Measurements from ENCODE around the gene FBXW4. TPM values are rescaled to one million over a fixed set of nuclear protein-coding genes. Genes with fewer than 3 reads are reported as not detected.
"Not testable (repeated sequence)": the region's sequence is repeated elsewhere in the genome, so short reads cannot be mapped to it uniquely, and the experiment has no call there.

The FBXW4 gene
- total RNA-seq, 1 donor from 2014 or later: 15.3 TPM

GRCh38 chr10:101658975-101659374, 36.0 kb downstream of the FBXW4 start:
- DNase-seq (ENCODE audit: extremely low read depth, low read depth, low spot score): no peak

GRCh38 chr10:101656890-101657289, 38.1 kb downstream of the FBXW4 start:
- DNase-seq (ENCODE audit: extremely low read depth, low read depth, low spot score): no peak

DNA sequence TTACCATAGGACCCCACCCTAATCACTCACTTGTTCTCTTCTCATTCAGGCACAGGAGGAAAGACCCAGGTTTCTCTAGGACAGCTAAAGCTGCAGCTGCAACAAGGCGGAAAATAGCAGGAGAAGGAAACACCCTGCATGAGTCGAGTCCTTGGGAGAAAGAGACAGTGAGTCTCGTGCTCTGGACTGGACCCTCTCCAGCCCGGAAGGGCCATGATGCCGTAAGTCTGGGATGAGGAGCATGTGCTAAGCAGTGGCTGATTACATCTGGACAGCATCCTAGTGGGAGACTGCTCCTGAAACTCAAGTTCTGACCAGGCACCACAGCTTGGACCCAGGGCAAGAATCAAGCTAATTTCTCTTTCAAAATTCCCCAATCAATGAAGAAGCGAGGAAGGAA, 39.4 kb downstream of the FBXW4 start:
- no peak for DNase-seq (ENCODE audit: extremely low read depth, low read depth, low spot score)

DNA sequence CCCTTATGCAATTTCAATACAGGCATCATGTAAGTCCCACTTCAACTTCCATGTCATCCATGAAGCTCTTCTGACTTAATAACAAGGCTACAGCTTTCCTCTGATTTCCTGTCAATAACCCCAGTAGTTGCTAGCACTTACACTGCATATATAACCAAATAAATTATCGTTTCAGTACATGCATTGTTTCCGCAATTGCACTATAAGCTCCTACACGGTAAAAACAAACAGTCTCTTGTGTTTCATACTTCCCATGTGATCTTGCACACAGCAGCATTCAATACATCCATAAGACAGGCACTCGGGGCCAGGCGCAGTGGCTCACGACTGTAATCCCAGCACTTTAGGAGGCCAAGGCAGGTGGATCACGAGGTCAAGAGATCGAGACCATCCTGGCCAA, 41.4 kb downstream of the FBXW4 start:
- no peak for DNase-seq (ENCODE audit: extremely low read depth, low read depth, low spot score)

- no peak for DNase-seq (ENCODE audit: extremely low read depth, low read depth, low spot score)
Measured at GRCh38 chr10:101651336-101651735, 43.6 kb downstream of the FBXW4 start.

GRCh38 chr10:101650863-101651262, 44.1 kb downstream of the FBXW4 start:
- DNase-seq (ENCODE audit: extremely low read depth, low read depth, low spot score): no peak

- no peak for DNase-seq (ENCODE audit: extremely low read depth, low read depth, low spot score)
Measured at GRCh38 chr10:101649525-101650085, 45.4 kb downstream of the FBXW4 start.

- DNase-seq (ENCODE audit: extremely low read depth, low read depth, low spot score): no peak
Measured at GRCh38 chr10:101647255-101647654, 47.7 kb downstream of the FBXW4 start.

DNA sequence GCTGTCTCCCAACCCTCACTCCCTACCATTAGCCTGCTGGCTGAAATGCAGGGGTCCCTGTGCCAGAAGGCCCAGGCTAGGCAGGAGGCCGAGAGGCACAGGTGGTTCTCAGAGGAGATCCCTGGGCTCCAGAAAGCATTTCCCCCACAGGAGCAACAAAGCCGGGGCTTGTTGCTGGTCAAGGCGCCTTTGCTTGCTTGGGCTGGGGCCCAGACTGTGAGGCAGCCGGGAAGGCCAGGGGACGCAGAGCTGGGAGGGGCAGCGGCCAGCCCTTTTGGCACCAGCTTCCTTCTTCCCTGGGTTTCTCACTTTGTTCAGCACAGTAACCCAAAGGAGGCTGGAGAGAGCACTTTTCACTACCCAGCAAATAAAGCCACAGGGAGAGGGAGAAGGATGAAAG, 48.6 kb downstream of the FBXW4 start:
- DNase-seq (ENCODE audit: extremely low read depth, low read depth, low spot score): no peak

DNA sequence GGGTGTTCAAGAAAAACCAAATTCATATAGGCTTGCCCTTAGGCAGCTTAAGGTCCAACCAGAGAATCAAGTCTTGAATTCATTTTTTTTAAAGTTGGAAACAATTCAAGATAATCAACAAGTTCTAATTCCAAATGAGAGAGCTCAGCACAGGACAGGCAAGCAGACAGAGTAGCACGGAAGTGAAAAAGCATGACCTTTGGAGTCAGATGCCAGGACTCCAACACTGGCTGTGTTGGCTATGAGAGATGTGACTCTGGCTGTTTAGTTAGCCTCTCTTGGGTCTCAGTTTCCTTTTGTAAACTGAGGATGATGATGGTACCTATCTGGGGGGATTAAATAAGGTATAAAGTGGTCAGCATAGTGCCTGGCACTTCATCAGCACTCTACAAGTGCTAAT, 49.3 kb downstream of the FBXW4 start:
- DNase-seq (ENCODE audit: extremely low read depth, low read depth, low spot score): no peak

DNA sequence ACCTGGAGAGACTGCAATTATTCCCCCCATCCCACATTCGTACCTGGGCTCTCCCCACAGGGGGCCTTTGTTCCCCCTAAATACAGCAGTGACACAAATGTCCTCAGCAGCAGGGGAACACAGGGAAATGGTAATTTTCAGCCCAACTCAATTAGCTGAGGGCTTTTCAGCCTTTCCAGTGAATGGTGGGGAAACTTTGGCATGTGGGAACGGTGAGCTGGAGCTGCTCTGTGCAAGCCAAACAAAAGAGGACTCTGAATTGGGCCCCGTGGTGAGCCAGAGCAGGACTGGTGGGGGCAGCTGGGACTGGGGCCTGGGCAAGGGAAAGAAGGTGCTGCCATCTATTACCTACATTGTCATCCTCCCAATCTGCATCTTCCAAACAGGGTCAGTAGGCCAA, 51.0 kb downstream of the FBXW4 start:
- DNase-seq (ENCODE audit: extremely low read depth, low read depth, low spot score): no peak

- DNase-seq (ENCODE audit: extremely low read depth, low read depth, low spot score): no peak
Measured at GRCh38 chr10:101643546-101643945, 51.4 kb downstream of the FBXW4 start.

GRCh38 chr10:101639141-101639900, 55.6 kb downstream of the FBXW4 start:
- DNase-seq (ENCODE audit: extremely low read depth, low read depth, low spot score): no peak

- DNase-seq (ENCODE audit: extremely low read depth, low read depth, low spot score): not testable (repeated sequence)
Measured at GRCh38 chr10:101633510-101633909, 61.5 kb downstream of the FBXW4 start.

DNA sequence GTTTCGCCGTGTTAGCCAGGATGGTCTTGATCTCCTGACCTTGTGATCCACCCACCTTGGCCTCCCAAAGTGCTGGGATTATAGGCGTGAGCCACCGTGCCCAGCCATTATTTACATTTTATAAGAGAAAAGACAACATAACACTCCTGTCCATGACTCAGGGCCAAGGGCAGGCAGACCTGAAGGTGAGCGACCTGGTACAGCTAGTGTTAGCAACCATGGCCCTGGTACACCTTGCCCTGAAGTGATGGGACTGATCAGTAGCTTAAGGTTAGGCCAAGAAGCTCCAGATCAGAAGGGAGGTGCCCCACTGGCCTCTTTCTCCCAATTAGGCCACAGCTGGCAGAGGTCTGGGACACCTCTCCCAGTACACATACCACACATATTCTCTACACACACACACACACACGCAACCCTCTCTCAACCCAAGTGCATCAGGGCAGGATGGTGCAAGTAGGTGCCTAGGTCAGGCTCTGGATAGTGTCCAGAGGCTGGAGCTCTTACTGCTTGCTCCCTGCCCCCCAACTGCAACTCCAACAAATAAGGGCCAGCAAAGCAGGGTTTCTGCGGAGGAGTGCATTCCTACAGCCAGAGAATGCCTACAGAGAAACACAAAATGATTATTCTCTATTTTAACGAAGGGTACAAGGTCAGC, 63.0 kb downstream of the FBXW4 start:
- no peak for DNase-seq (ENCODE audit: extremely low read depth, low read depth, low spot score)

- DNase-seq (ENCODE audit: extremely low read depth, low read depth, low spot score): no peak
Measured at GRCh38 chr10:101630633-101630920, 64.4 kb downstream of the FBXW4 start.

DNA sequence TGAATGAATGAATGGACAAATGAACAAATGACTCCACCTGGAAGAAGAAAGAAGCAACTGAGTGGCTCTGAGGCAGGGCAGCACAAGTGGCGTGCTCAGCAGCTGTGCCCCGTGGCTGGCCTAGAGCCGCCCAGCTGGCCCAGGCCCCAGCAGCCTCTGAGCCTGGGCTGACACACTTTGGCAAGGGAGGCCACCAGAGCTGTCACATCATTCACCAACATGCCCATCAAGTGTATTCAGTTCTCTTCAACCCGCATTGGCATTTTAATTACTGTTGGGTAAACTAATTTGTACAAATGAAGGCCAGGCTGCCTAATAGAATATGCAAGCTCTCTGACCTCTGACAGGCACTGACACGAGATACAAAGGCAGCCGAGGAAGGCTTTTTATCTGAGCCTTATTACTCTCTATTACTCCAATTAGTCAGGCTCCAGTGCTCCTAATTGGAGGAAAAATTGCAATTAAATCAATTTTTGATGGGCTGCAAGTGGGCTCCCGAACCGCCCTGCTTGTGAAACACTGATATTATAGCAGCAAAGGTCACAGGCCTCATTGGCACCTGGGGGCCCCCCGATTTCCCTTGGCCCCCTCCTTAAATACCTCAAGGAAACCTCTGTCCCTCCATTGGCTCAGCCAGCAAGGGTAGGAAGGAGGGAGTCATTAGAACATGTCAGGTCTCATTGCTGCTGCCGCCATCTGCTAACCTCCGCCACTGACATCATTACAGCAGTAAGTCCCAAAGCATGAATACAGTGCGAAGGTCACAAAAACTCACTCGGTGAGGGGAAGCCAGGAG, 64.9 kb downstream of the FBXW4 start:
- DNase-seq (ENCODE audit: extremely low read depth, low read depth, low spot score): no peak

DNA sequence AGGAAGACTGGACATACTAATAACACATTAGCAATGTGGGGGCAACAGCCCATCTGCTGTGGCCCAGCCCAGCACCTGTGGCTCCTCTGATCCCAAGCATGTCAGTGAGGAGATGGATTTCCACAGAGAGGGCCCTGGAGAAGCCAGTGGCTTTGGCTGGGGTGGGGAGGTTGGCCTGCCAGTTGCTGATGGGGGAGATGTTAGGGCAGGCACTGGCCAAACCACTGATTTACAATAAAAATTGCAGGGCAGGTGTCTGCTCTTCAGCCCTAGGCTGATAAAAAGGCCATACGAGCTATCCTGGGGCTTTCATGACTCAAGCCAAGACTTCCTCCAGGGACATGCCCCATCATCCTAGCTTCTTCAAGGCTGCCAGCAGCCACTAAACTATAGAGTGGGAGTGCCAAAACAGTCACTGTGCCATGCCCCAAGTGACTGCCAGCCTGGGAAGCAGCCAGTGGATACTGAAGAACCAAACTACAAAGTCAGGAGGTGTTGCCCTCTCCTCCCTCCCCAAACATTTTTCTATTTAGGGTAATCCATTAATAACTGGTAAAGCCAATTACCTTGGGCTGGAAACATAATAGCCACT, 69.1 kb downstream of the FBXW4 start:
- no peak for DNase-seq (ENCODE audit: extremely low read depth, low read depth, low spot score)

GRCh38 chr10:101624526-101625102, 70.4 kb downstream of the FBXW4 start:
- DNase-seq (ENCODE audit: extremely low read depth, low read depth, low spot score): no peak

GRCh38 chr10:101623528-101623927, 71.4 kb downstream of the FBXW4 start:
- no peak for DNase-seq (ENCODE audit: extremely low read depth, low read depth, low spot score)

DNA sequence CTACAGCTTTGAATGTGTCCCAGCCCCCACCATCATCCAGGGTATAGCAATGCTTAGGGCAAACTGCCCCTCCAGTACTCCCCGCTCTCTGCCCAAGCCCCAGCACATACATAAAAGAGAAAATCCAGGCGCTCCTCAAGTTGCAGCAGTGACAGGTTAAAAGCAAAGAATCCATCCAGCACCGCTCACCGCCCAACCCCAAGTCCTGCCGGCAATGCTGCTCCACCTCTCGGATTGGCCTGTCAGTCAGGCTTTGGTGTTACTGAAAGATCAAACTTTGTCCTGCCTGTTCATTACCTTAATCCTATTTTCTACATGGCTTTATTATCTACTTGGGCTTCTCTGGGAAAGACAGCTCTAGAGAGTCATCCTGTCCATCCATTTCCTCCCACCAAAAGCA, 75.0 kb downstream of the FBXW4 start:
- no peak for DNase-seq (ENCODE audit: extremely low read depth, low read depth, low spot score)

Measured in glomerular endothelial cell (primary cell).